ENCODE measurements around the gene RBM12. TPM values are rescaled to one million over a fixed set of nuclear protein-coding genes. Genes with fewer than 3 reads are reported as not detected.

The RBM12 gene
- total and polyA plus RNA-seq, 8 donors: 69.5 to 103 (median 85.5) TPM

GRCh38 chr20:35680452-35681183 is 15.9 kb upstream of the RBM12 start:
- intact Hi-C loops (cut with DNase I): no loop called here
- peaks cover 0 to 8% of the 10 kb centered on the region in 2 donors for H3K4me1 ChIP-seq
- no peak overlapping the region for H3K4me3 ChIP-seq
- no peaks in the 10 kb centered on the region for H3K9me3 ChIP-seq
- peaks cover 0 to 69% of the 10 kb centered on the region in 2 donors for H3K36me3 ChIP-seq
- no peaks in the 10 kb centered on the region for H3K27me3 ChIP-seq
- ATAC-seq (no peak), DNase-seq (no peak)
- no peak for TF ChIP-seq CTCF (IDR thresholded peaks at IDR 0.05)
- peak overlapping the region in 1 of 2 donors; percentile 1 for H3K27ac ChIP-seq

- H3K4me3 ChIP-seq: no peak overlapping the region
- no peak for DNase-seq
- H3K9me3 ChIP-seq: no peaks in the 10 kb centered on the region
- intact Hi-C loops (cut with DNase I): no loop called here
- H3K27ac ChIP-seq: no peak overlapping the region
- no peak for TF ChIP-seq CTCF (IDR thresholded peaks at IDR 0.05)
- ATAC-seq: no peak
- no peaks in the 10 kb centered on the region for H3K27me3 ChIP-seq
- H3K36me3 ChIP-seq: peaks cover 0 to 89% of the 10 kb centered on the region in 2 donors
- no peaks in the 10 kb centered on the region for H3K4me1 ChIP-seq
Observed at GRCh38 chr20:35674921-35675320, 10.2 kb upstream of the RBM12 start.

- Histone ChIP-seq H3K4me3 (no peak overlapping the region), H3K9me3 (no peaks in the 10 kb centered on the region), H3K27ac (no peak overlapping the region), H3K4me1 (no peaks in the 10 kb centered on the region), H3K27me3 (no peaks in the 10 kb centered on the region), H3K36me3 (peaks cover 0 to 90% of the 10 kb centered on the region in 2 donors)
- TF ChIP-seq CTCF (IDR thresholded peaks at IDR 0.05): no peak
- intact Hi-C loops (cut with DNase I): no loop called here
- DNase-seq: no peak
- no peak for ATAC-seq
Observed at GRCh38 chr20:35673884-35674283, 9.2 kb upstream of the RBM12 start.

- ATAC-seq (no peak), DNase-seq (no peak)
- no peaks in the 10 kb centered on the region for H3K9me3 ChIP-seq
- H3K36me3 ChIP-seq: peaks cover 0 to 65% of the 10 kb centered on the region in 2 donors
- intact Hi-C loops (cut with DNase I): no loop called here
- no peak for TF ChIP-seq CTCF (IDR thresholded peaks at IDR 0.05)
- no peak overlapping the region for H3K27ac ChIP-seq
- no peak overlapping the region for H3K4me3 ChIP-seq
- peaks cover 0 to 3% of the 10 kb centered on the region in 2 donors for H3K4me1 ChIP-seq
- H3K27me3 ChIP-seq: no peaks in the 10 kb centered on the region
Observed at GRCh38 chr20:35669681-35670080, 5.0 kb upstream of the RBM12 start.

GRCh38 chr20:35669221-35669620 is 4.5 kb upstream of the RBM12 start:
- ATAC-seq: no peak

More at GRCh38 chr20:35669221-35669620, 4.5 kb upstream of the RBM12 start:
- H3K4me3 ChIP-seq: no peak overlapping the region
- intact Hi-C loops (cut with DNase I): no loop called here
- no peak for DNase-seq
- no peaks in the 10 kb centered on the region for H3K9me3 ChIP-seq
- H3K27ac ChIP-seq: no peak overlapping the region
- peaks cover 0 to 60% of the 10 kb centered on the region in 2 donors for H3K36me3 ChIP-seq
- peaks cover 0 to 3% of the 10 kb centered on the region in 2 donors for H3K4me1 ChIP-seq
- H3K27me3 ChIP-seq: no peaks in the 10 kb centered on the region
- no peak for TF ChIP-seq CTCF (IDR thresholded peaks at IDR 0.05)

Measured in left lung (tissue), 10 donors.